Measurements from ENCODE around the gene PTPRN2. TPM values are rescaled to one million over a fixed set of nuclear protein-coding genes. Genes with fewer than 3 reads are reported as not detected.

The PTPRN2 gene
- total and polyA plus RNA-seq, 2 of the 8 experiments (the other 6 are each of a cell fraction or from before 2014, with no cell fraction given): 2.6 to 4.5 TPM

DNA sequence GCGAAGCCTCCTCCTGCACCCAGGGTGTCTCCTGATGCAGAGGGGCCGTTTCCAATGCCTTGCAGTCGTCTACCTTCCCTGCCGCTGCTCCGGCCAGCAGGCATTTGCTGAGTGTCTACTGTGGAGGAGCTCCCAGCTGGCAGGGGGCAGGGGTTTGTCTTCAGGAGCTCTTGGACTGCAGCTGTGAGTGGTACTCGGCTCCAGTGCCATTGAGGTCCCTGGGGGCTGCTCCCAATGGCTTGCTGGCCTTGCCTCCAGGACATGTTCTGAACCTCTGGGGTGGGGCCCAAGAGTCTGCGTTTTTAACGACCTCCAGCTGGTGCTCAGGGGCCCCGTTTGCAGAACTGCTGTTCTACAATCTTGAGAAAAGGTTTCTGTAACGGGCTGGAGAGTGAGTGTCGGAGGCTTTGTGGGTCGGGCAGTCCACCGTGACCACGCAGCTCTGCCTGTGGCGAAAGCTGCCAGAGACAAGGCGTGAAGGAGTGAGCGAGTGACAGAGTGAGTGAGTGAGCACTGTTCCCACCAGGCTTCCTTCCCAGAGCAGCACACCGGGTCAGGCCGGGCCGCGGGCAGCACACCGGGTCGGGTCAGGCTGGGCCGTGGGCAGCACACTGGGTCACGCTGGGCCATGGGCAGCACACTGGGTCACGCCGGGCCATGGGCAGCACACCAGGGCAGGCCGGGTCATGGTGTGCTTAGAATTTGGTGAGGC, 520.2 kb downstream of the PTPRN2 start:
- Histone ChIP-seq H3K4me1 (replicated peaks in 1 of 4; ENCODE audit: control insufficient read depth in 3 of 4, insufficient read depth in 4 of 4, low read length in 3 of 4) (no peaks in the 10 kb centered on the region), H4K5ac (ENCODE audit: insufficient read length, low read depth, low read length) (no peak overlapping the region), H3K23me2 (ENCODE audit: low read depth, low read length) (no peaks in the 10 kb centered on the region), H2AFZ (ENCODE audit: low read length) (no peak overlapping the region), H4K8ac (ENCODE audit: extremely low read depth, insufficient read depth, low read length) (peak overlapping the region; percentile 79; the same call in 1 of the 2 replicates), H4K20me1 (replicated peaks in 1 of 2; ENCODE audit: control insufficient read depth in 1 of 2, insufficient read depth in 2 of 2, low read length in 2 of 2) (no peaks in the 10 kb centered on the region), H3K4ac (replicated peaks; ENCODE audit: insufficient read length, low read depth, low read length) (no peak overlapping the region), H3K18ac (ENCODE audit: extremely low read depth, low read length) (no peak overlapping the region), H2BK5ac (ENCODE audit: low read depth, low read length) (no peak overlapping the region), H3K4me3 (ENCODE audit: extremely low read depth in 1 of 4, insufficient read depth in 2 of 4, low read depth in 3 of 4, low read length in 4 of 4) (no peak overlapping the region), H3K14ac (ENCODE audit: insufficient read length) (no peak overlapping the region), H3K79me2 (ENCODE audit: control insufficient read depth in 1 of 2, insufficient read depth in 2 of 2, low read length in 2 of 2) (no peaks in the 10 kb centered on the region), H3K4me2 (ENCODE audit: insufficient read depth in 1 of 2, low read depth in 2 of 2, low read length in 2 of 2) (no peak overlapping the region), H3K36me3 (ENCODE audit: control insufficient read depth in 2 of 4, insufficient read depth in 4 of 4, low read length in 3 of 4) (no peaks in the 10 kb centered on the region), H4K91ac (replicated peaks; ENCODE audit: insufficient read length, low read length) (no peak overlapping the region), H3K56ac (replicated peaks; ENCODE audit: insufficient read length, low read depth, low read length) (no peak overlapping the region), H2BK12ac (ENCODE audit: low read depth, low read length) (no peak overlapping the region), H2AK5ac (ENCODE audit: low read depth, low read length) (no peak overlapping the region), H2BK20ac (ENCODE audit: low read length) (no peak overlapping the region), H3K79me1 (ENCODE audit: low read depth, low read length) (no peaks in the 10 kb centered on the region), H2BK120ac (replicated peaks; ENCODE audit: low read depth, low read length) (no peak overlapping the region), H3K9ac (replicated peaks in 1 of 4; ENCODE audit: extremely low read depth in 1 of 4, low read depth in 3 of 4, low read length in 3 of 4) (no peak overlapping the region), H3K27me3 (replicated peaks in 1 of 4; ENCODE audit: control insufficient read depth in 3 of 4, extremely low read depth in 1 of 4, insufficient read depth in 3 of 4, low read length in 3 of 4) (no peaks in the 10 kb centered on the region), H3K23ac (ENCODE audit: insufficient read length) (no peak overlapping the region), H3K27ac (ENCODE audit: low read depth, low read length) (no peak overlapping the region), H2BK15ac (ENCODE audit: low read length) (no peak overlapping the region), H3K9me3 (ENCODE audit: insufficient read depth in 2 of 2, low read depth in 1 of 2, low read length in 1 of 2) (peaks cover 20 to 69% of the 10 kb centered on the region in 2 experiments)
- WGBS, 2 experiments (ENCODE audit: extremely low coverage in 1 of 2, insufficient coverage in 1 of 2, insufficient read length in 1 of 2, insufficient replicate concordance in 2 of 2, low coverage in 1 of 2, low lambda C conversion rate in 2 of 2, missing lambda C conversion rate in 1 of 2): 86% methylated on average over 25 of the region's 28 CpGs; no CpG with 5 or more reads in 1 of the 2 experiments
- CTCF ChIA-PET (ENCODE audit: partially characterized antibody): no interaction called here
- FAIRE-seq: no peak
- TF ChIP-seq NANOG (IDR thresholded peaks at IDR 0.05; ENCODE audit: insufficient read depth, low read depth, low read length, poor library complexity, severe bottlenecking) (no peak), POLR2A (IDR thresholded peaks at IDR 0.05; ENCODE audit: control extremely low read depth in 1 of 2, low read depth in 2 of 2, low read length in 2 of 2) (no peak)
- no peak for DNase-seq (ENCODE audit: low read depth in 1 of 2, low spot score in 2 of 2)
- POLR2A ChIA-PET (ENCODE audit: partially characterized antibody): no interaction called here

Data from H1 (cell line).